ENCODE data around the gene DIRAS1.

GRCh38 chr19:2728783-2729387 lies 7.7 kb upstream of the DIRAS1 start:
- no peak for TF ChIP-seq POLR2A (IDR thresholded peaks at IDR 0.05)
- no peak for TF ChIP-seq CTCF (IDR thresholded peaks at IDR 0.05)
